ENCODE data around the gene P2RY8. TPM values are rescaled to one million over a fixed set of nuclear protein-coding genes. Genes with fewer than 3 reads are reported as not detected.

Gene P2RY8
- total RNA-seq, 1 donor from 2014 or later, result 0.32 TPM

DNA sequence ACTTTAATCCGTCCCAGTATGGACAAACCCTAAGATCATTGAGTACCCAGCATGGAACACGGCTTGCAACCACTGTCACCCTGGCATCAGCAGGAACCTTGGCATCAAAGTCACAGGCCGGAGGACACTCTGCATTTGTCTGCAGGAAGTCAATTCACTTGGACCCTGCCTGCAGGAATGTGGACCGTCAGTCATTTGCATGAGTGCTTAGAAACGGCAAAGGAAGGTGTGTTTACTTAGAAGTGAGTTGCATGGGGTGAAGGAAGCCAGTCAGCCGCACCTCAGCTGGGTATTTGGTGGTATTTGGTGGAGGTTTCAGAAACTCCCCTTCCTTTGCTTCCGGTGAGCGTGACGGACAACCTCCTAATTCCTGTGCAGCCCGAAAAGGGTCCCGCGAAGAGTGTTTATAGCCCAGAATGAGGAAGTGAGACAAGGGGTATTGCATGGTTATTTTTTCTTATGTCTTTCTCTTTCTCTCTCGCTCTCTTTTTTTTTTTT is 15.5 kb downstream of the P2RY8 start:
- Histone ChIP-seq H3K4me1 (no peaks in the 10 kb centered on the region), H3F3A (ENCODE audit: low read depth) (no peaks in the 10 kb centered on the region), H2AFZ (replicated peaks) (peak overlapping the region; percentile 87), H3K79me2 (ENCODE audit: low read depth) (no peaks in the 10 kb centered on the region), H3K9me3 (ENCODE audit: low read depth) (no peaks in the 10 kb centered on the region), H3K27me3 (no peaks in the 10 kb centered on the region), H3K4me2 (no peak overlapping the region), H3K4me3 (no peak overlapping the region), H3K9ac (no peak overlapping the region), H3K27ac (no peak overlapping the region), H4K20me1 (ENCODE audit: low read depth) (no peaks in the 10 kb centered on the region), H3K36me3 (no peaks in the 10 kb centered on the region)
- Mint-ChIP-seq H3K27ac (no peak overlapping the region), H3K9me3 (peaks cover 2% of the 10 kb centered on the region), H3K4me1 (no peaks in the 10 kb centered on the region), H3K36me3 (no peaks in the 10 kb centered on the region), H3K4me3 (no peak overlapping the region), H3K27me3 (ENCODE audit: insufficient read depth, low read depth) (peaks cover 5% of the 10 kb centered on the region)
- no peak for DNase-seq (ENCODE audit: low spot score)
- no peak for TF ChIP-seq EZH2phosphoT487 (IDR thresholded peaks at IDR 0.05)
- TF ChIP-seq, protein P1, sequence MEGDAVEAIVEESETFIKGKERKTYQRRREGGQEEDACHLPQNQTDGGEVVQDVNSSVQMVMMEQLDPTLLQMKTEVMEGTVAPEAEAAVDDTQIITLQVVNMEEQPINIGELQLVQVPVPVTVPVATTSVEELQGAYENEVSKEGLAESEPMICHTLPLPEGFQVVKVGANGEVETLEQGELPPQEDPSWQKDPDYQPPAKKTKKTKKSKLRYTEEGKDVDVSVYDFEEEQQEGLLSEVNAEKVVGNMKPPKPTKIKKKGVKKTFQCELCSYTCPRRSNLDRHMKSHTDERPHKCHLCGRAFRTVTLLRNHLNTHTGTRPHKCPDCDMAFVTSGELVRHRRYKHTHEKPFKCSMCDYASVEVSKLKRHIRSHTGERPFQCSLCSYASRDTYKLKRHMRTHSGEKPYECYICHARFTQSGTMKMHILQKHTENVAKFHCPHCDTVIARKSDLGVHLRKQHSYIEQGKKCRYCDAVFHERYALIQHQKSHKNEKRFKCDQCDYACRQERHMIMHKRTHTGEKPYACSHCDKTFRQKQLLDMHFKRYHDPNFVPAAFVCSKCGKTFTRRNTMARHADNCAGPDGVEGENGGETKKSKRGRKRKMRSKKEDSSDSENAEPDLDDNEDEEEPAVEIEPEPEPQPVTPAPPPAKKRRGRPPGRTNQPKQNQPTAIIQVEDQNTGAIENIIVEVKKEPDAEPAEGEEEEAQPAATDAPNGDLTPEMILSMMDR (IDR thresholded peaks at IDR 0.05), result no peak
- no peak for TF ChIP-seq EZH2 (IDR thresholded peaks at IDR 0.05)

DNA sequence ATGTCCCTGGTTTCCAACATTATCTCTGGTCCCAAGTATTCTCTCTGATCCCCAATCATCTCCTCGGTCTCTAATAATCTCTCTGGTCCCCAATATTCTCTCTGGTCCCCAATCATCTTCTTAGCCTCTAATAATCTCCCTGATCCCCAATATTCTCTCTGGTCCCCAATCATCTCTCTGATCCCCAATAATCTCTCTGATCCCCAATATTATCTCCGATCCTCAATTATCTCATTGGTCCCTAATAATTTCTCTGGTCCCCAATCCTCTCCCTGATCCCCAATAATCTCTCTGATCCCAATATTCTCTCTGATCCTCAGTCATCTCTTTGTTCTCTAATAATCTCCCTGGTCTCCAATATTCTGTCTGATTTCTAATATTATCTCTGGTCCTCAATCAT is 16.6 kb downstream of the P2RY8 start:
- Mint-ChIP-seq H3K36me3 (no peaks in the 10 kb centered on the region), H3K27me3 (ENCODE audit: insufficient read depth, low read depth) (peaks cover 5% of the 10 kb centered on the region), H3K4me3 (no peak overlapping the region), H3K4me1 (no peaks in the 10 kb centered on the region), H3K9me3 (peaks cover 2% of the 10 kb centered on the region), H3K27ac (no peak overlapping the region)
- Histone ChIP-seq H3K4me3 (no peak overlapping the region), H2AFZ (replicated peaks) (no peak overlapping the region), H4K20me1 (ENCODE audit: low read depth) (no peaks in the 10 kb centered on the region), H3K79me2 (ENCODE audit: low read depth) (no peaks in the 10 kb centered on the region), H3K27me3 (no peaks in the 10 kb centered on the region), H3K9me3 (ENCODE audit: low read depth) (no peaks in the 10 kb centered on the region), H3K4me2 (no peak overlapping the region), H3K9ac (no peak overlapping the region), H3K4me1 (no peaks in the 10 kb centered on the region), H3K36me3 (no peaks in the 10 kb centered on the region), H3K27ac (no peak overlapping the region), H3F3A (ENCODE audit: low read depth) (no peaks in the 10 kb centered on the region)
- DNase-seq (ENCODE audit: low spot score), result no peak
- TF ChIP-seq EZH2phosphoT487 (IDR thresholded peaks at IDR 0.05) (no peak), EZH2 (IDR thresholded peaks at IDR 0.05) (no peak)
- TF ChIP-seq, protein P1 (IDR thresholded peaks at IDR 0.05), result no peak

DNA sequence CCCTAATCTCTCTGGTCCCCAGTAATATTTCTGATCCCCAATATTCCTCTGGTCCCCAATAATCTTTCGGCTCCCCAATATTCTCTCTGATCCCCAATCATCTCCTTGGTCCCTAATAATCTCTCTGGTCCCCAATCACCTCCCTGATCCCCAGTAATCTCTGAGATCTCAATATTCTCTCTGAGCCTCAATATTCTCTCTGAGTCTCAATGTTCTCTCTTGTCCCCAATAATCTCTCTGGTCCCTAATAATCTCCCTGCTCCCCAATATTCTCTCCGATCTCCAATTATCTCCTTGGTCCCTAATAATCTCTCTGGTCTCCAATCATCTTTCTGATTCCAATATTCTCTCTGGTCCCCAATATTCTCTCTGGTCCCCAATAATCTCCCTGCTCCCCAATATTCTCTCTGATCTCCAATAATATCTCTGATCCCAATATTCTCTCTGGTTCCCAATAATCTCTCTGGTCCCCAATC is 17.9 kb downstream of the P2RY8 start:
- no peak for DNase-seq (ENCODE audit: low spot score)
- Histone ChIP-seq H3K4me3 (no peak overlapping the region), H3F3A (ENCODE audit: low read depth) (no peaks in the 10 kb centered on the region), H4K20me1 (ENCODE audit: low read depth) (no peaks in the 10 kb centered on the region), H3K36me3 (no peaks in the 10 kb centered on the region), H3K27ac (no peak overlapping the region), H3K9me3 (ENCODE audit: low read depth) (no peaks in the 10 kb centered on the region), H2AFZ (replicated peaks) (no peak overlapping the region), H3K79me2 (ENCODE audit: low read depth) (no peaks in the 10 kb centered on the region), H3K4me2 (no peak overlapping the region), H3K27me3 (peaks cover 1% of the 10 kb centered on the region), H3K4me1 (no peaks in the 10 kb centered on the region), H3K9ac (no peak overlapping the region)
- Mint-ChIP-seq H3K4me1 (no peaks in the 10 kb centered on the region), H3K9me3 (peaks cover 2% of the 10 kb centered on the region), H3K27ac (no peak overlapping the region), H3K36me3 (no peaks in the 10 kb centered on the region), H3K27me3 (ENCODE audit: insufficient read depth, low read depth) (peaks cover 7% of the 10 kb centered on the region), H3K4me3 (no peak overlapping the region)
- TF ChIP-seq EZH2 (IDR thresholded peaks at IDR 0.05), result no peak
- TF ChIP-seq, protein P1 (IDR thresholded peaks at IDR 0.05), result no peak

All from neural progenitor cell (in vitro differentiated cells).